ENCODE data around the gene EXOSC2.

- no peak for TF ChIP-seq CTCF (IDR thresholded peaks at IDR 0.05)
- no peak for TF ChIP-seq POLR2A (IDR thresholded peaks at IDR 0.05; ENCODE audit: low read depth)
- no peak for TF ChIP-seq POLR2AphosphoS5 (IDR thresholded peaks at IDR 0.05)
These were observed 38.6 kb downstream of the EXOSC2 start for GRCh38 chr9:130732136-130732535.

Measured in esophagus muscularis mucosa (tissue), 3 donors.